Activated naive CD8-positive, alpha-beta T cell treated with anti-CD3 and anti-CD28 coated beads, Interleukin-2, amount 50 U/mL, for 16 hours (primary cell): ENCODE data around the gene OTOA.
"Not testable (repeated sequence)": the region's sequence is repeated elsewhere in the genome, so short reads cannot be mapped to it uniquely, and the experiment has no call there.

Experiments used
- DNase-seq: peaks from one replicate; pipeline ENCODE4 v3.0.0-alpha.2; 2020; ENCODE audit warnings: low read depth, low spot score

The OTOA gene

DNA sequence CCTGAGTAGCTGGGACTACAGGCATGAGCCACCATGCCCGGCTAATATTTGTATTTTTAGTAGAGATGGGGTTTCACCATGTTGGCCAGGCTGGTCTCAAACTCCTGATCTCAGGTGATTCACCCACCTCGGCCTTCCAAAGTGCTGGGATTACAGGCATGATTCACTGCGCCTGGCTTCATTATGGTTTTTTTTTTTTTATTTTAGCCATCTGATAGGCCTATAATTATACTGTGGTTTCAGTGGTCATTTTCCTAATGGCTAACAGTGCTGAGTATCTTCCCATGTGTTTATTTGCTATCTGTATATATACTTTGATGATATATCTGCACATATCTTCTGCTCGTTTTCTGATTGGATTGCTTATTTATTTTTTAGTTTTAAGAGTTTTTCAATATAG lies 10.7 kb downstream of the OTOA start:
- not testable (repeated sequence) for DNase-seq

DNA sequence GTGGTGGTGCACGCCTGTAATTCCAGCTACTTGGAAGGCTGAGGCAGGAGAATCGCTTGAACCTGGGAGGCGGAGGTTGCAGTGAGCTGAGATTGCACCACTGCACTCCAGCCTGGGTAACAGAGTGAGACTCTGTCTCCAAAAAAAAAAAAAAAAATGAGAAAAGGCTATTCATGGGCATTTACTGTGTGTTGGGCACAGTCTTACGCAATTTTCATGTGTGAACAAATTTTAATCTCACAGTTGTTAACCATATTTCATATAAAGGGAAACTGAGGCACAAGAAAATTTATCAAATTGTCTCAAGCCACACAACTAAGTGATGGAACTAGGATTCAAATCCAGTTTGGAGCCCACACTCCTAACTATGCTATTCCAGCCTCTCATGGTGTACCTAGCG lies 16.9 kb downstream of the OTOA start:
- DNase-seq: not testable (repeated sequence)

DNA sequence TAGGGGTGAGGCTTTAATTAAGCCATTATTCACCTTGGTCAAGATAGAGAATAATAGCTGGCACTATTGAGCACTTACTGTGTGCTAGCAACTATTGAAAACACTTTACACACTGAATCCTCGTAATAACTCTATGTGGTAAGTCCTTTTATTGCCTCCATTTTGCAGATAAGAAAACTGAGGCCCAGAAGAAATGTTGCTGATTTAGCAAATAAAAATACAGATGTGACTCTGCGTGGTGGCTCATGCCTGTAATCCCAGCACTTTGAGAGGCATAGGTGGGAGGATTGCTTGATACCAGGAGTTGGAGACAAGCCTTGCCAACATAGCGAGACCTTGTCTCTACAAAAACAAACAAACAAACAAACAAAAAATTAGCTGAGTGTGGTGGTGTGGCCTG lies 19.4 kb downstream of the OTOA start:
- no peak for DNase-seq

DNA sequence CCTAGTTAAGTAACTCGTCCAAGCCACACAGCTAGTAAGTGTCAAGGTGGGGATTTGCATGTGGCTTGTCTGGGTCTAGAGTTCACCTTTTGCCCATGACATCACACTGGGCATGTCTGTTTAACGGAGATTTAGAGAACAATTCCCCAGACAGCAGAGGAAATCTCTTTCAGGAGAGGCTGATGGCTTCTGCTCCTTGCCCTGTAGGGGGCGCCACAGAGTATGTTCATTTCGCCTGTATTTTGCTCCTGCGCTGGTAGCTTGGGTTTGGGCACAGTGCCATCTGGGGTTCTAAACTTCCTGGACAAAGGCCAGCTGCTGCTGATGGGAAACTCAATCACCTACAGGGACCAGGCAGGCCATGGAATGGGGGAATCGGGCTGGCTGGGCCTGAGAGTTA lies 20.4 kb downstream of the OTOA start:
- DNase-seq: no peak

DNA sequence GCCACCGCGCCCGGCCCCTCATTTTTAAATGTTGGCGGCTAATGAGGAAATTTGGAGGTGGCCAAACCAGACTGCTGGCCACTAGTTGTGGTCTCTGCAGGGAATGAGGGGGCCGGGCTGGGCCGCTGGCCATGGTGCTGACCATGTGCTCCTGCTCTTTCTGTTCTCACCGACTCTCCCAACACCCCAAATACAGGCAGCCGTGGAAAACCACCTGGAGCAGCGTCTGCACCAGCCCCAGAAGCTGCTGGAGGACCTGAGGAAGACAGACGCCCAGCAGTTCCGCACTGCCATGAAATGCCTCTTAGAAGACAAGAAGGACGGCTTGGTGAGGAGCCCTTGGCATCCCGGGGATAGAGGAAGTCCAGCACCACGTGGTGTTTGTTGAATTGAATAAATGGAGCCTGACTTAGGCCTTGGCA lies 21.3 kb downstream of the OTOA start:
- DNase-seq: no peak

DNA sequence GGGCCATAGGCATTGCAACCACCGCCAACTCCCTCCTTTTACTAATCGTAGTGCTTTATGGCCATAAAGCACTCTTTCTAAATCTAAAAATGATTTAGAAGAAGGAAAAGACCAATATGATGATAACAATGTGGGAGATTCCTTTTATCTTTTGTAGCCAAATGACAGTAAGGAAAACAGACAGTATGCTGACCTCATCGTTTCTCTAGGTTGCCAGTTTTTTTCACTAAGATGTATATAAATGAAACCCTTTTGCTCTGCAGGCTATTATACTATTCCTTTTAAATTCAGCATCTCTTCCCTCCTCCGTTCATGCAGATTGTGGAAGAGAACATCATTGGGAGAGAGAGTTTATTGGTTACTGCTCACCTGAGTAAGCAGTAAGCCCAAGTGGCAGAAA lies 25.3 kb downstream of the OTOA start:
- DNase-seq: no peak

DNA sequence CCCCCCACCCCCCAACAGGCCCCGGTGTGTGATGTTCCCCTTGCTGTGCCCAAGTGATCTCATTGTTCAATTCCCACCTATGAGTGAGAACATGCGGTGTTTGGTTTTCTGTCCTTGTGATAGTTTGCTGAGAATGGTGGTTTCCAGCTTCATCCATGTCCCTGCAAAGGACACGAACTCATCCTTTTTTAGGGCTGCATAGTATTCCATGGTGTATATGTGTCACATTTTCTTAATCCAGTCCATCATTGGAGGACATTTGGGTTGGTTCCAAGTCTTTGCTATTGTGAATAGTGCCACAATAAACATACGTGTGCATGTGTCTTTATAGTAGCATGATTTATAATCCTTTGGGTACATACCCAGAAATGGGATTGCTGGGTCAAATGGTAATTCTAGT lies 27.2 kb downstream of the OTOA start:
- not testable (repeated sequence) for DNase-seq

DNA sequence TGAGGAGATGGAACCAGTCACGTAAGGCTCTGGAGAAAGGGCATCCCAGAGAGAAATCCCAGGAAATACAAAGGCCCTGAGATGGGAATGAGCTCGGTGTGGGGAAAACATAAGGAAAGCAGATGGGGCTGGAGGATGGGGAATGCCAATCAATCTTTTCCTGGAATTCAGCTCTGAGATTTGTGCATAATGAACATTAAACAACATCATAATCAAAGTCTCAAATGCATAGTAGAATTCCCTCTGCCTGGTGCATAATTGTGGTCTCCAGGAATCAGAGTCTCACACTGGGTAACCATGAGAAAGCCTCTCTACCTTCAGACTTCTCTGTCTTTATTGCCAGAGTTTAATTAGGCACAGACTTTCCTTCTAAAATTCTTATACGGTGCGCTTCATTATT lies 30.8 kb downstream of the OTOA start:
- DNase-seq: no peak

DNA sequence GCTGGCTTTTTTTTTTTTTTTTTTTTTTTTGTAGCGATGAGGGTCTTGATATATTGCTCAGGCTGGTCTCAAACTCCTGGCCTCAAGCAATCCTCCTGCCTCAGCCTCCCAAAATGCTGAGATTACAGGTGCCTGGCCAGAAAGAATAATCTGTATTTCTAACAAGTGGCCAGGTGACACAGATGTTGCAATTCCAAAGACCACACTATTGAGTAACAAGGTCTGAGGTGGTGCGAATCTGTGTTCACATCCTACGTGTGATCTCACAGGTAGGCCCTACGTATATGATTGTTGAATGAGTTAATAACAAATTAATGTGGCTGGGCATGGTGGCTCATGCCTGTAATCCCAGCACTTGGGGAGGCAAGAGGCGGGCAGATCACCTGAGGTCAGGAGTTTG lies 33.3 kb downstream of the OTOA start:
- DNase-seq: no peak

DNA sequence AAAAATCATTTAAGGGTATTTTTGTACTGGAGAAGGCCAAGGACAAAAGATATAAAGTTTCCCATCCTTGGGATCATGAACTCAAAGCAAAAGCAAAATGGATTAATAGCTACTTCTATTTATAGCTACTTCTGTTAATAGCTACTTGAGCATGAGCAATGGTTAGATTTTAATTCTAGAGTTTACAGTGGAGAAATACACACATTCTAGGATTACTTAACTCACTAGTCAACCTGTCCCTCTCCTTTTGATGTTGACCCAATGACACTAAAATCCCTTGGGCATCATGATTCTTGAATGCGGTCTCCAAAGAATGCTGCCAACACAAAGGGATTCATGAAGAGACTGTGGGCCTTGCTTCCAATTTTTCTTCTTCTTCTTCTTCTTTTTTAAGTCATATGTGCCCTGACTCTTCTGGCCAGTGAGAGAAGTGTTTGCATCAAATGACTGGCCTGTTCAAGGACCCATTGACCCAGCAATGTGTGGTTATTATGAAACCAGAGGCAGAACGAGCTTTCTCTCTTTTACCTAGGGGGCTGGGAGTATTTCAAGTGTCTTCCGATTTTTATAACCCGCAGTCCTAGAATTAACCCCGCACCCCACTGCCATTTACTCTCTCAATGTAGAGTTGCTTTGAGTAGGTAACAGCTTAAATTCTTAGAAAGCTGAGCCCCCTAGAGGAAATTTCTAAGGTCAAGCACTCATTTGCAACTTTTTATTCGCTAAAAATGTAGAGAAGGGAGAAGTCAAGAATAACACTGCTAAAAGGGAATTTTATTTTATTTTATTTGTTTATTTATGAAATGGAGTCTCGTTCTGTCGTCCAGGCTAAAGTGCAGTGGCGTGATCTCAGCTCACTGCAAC lies 34.6 kb downstream of the OTOA start:
- no peak for DNase-seq

DNA sequence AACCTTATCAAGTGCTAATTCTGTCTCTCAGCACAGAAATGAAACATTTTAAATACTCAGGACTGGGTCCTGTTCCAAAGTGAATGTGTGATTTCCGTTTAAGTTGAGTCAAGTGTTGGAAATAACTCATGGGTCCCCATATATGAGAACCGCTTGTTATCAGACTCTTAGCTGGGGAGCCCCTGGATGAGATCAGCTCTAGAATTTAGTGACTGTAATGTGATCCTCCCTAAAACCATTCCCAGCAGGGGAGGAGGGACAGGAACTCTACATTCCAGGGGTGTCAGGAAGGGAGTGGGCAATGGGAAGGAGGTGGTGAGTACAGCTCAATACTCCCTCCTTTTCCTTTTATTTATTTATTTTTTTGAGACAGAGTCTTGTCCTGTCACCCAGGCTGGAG lies 37.5 kb downstream of the OTOA start:
- no peak for DNase-seq

DNA sequence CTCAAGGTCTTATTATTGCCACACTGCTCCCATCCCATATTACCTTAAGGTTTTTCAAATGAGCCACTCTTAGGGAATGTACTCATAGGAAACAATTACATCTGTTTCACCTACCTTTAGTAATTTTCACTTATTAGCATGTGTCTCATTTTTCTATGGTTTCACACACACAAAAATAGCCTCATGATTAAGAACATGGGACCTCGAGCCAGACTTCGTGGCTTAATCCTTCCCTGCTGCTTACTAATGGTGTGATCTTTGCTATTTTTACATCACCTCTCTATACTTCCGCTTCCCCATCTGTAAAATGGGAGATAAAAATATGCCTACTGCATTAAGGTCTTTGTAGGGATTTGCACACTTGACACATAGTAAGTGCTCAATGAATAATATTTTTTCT lies 38.5 kb downstream of the OTOA start:
- DNase-seq: no peak

DNA sequence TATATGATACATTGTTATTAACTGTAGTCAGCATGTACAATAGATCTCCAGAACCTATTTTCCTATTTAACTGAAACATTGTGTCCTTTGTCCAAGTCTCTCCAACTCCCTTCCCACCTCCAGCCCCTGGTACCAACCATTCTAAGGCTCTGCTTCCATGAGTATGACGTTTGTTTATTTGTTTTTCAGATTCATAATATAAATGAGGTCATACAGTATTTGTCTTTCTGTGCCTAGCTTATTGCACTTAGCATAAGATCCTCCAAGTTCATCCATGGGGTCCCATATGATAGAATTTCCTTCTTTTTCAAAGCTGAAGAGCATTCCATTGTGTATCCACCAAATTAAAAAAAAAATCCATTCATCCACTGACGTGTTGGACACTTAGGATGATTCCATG lies 39.4 kb downstream of the OTOA start:
- DNase-seq: no peak

DNA sequence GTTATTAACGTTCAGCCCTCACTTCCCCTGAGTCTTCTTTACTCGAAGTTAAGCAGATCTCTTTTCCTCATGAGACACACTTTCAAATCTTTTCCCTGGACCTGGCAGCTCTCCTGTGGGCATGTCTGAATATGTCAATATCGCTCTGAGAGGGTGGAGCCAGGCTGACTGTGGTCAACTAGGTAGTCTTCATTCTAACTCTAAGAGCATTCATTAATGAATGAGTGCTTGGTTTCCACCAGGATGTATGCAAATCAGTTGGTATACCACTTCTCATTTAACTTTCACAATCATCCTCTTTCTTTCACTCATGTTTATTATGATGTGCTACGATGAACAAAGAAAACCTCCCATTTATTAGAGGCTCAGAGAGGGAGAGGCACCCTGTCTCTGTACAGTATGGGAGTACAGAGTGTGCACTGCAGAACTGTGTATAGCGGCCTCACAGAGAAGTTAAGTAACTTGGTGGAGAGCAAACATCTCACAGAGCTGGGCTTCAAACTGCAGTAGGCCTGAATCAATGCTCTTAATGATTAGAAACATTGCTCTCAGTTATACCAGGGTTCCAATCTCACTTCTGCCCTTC lies 39.9 kb downstream of the OTOA start:
- no peak for DNase-seq

DNA sequence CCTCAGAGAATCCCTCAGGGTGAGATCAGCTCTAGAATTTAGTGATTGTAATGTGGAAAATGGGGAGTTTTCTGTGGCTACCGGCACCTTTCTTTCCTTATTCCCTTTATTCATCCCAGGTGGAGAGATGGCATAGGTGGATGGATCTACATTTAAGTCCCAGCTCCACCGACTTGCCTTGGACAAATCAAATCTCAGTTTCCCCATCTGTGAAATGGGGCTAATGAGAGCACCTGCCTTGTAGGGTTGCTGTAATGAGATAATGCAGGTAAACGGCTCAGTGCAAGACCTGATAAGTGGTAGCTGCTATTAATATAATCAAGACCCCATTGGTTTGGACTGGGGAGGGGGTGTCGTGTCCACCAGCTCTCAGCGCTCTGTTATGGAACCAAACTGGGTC lies 40.5 kb downstream of the OTOA start:
- no peak for DNase-seq

DNA sequence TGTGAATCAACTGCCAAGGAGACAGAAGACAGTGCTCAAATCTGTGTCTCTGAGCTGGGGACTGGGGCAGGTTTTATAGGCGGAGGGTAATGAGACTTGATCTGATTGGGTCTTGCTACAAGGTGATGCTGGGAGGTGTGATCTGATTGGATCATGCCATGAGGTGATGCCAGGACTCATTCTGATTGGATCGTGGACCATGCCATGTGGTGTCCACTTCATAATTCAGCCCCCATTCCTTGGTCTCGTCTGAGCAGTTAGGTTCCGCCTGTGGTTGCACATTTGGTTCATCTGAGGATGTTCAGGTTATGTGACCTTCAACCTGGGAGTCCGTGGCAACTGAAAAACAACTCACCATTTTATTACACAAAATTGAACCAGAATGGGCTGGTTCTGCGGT lies 41.0 kb downstream of the OTOA start:
- DNase-seq: no peak

DNA sequence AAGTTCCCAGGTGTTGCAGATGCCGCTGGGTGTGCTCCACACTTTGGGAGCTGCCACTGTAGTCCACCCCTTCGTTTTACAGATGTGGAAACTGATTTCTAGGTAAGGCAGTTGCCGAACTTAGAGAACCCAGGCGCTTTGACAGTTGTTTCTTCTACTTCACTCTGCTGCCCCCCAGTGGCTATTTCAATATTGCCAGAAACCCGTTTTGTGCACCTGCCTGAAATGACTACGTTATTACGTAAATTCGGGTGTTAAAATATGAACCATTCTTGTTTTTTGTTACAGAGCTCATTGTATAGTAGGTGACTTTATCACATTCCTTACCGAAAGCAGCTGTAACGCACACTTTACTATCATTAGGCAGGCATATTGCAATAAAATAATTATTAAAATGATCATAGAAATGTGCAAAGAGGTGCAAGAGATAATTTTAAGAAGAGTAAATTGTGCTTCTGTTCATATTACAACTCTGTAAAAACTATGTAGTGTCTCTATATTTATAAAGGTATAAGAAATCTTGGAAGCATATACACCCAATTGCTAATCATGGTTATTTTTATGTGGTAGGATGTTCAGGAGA lies 44.9 kb downstream of the OTOA start:
- DNase-seq: peak; percentile 71

DNA sequence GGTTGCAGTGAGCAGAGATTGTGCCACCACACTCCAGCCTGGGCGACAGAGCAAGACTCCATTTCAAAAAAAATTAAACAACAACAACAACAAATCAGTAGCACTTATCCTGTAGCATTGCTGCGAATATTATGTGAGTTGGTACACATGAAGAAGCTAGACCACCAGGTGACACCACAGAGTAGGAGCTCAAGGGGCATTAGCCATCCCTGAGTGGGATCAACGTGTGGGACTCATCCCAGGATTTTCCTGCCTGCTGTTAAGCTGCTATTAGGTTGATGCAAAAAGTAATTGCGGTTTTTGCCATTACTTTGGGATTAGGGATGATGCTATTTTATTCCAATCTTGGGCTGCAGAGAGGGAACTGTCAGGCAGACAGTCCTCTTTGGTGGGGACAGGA lies 47.2 kb downstream of the OTOA start:
- DNase-seq: no peak

DNA sequence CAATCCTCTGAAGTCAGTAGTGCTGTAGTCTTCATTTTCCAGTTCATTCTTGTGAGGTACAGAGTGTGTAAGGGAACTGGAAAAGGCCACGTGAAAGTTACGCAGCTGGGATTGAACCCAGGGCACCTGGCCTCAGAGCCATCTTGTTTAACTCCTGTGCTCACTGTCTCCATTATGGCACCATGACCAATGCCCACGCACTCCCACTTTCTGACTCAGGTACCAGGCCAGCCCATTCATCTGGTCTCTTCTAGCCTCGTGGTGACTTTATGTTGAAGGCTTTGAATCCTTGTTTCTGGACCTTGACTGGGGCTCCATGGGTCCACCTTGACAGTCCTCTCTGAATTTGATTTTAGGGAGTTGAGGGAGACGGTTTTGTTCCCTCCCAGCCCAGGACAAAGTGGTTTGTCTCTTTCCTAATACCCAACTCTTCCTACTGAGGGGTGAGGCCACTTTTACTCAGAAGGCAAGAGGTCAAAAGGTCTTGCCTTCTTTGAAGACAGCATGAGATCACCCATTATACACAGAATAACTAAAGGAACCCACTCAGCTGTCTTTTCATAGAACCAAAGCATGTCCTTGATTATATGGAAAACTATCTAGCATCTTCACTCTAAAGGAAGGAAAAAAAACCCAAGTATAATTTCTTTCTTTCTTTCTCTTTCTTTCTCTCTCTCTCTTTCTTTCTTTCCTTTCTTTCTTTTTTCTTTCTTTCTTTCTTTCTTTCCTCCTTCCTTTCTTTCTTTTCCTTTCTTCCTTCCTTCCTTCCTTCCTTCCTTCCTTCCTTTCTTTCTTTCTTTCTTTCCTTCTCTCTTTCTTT lies 50.0 kb downstream of the OTOA start:
- DNase-seq: no peak

DNA sequence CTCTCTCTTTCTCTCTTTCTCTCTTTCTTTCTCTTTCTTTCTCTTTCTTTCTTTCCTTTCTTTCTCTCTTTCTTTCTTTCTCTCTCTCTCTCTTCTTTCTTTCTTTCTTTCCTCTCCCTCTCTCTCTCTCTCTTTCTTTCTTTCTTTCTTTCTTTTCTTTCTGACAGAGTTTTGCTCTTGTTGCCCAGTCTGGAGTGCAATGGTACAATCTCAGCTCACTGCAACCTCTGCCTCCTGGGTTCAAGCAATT lies 50.5 kb downstream of the OTOA start:
- DNase-seq: not testable (repeated sequence)

DNA sequence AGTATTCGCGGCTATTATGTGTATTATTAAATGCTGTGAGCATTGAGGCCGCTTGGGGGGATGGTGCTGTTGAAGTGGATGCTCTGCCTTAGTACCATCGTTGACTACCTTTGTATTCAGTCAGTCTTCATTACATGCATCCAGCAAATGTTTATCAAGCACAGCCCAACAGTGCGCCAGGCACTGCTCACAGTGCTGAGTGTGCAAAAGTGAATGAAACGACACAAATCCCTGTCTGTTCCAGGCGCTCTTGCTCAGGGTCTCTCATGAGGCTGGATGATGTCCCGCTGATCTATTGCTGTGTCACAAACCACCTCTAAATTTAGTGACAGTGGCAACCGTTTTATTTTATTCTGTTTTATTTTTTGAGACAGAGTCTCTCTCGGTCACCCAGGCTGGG lies 53.8 kb downstream of the OTOA start:
- no peak for DNase-seq

DNA sequence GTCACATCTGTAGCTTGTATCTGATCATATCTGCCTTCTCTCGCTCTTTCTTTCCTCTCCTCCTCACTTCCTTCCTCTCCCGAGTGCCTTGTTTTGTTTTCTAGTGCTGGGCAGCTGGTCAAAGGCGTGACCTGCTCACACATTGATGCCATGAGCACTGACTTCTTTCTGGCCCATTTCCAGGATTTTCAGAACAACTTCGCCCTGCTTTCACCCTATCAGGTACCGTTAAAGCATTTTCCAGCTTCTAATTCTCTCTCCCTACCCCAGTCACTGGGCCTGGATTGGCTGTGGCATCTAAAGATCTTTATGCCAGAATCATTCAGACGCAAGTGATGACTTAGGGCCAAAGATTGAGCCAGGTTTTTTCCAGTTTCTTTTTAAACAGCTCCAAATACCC lies 55.5 kb downstream of the OTOA start:
- DNase-seq: no peak

DNA sequence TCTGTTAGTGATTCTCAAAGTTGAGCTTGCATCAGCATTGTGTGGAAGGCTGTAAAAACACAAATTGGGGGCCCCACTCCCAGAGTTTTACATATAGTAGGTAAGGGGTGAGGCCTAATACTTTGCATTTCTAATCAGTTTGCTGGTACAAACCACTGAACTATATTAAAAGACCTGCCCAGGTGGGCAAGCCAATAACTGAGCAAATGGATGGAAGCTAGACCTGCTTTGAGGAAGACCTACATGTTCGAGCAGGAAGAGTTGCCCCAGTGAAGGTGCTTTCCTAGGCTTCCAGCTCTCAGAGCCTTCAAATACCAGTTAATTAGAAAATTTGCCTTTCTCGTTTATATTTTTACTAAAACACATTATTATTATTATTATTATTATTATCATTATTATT lies 56.8 kb downstream of the OTOA start:
- no peak for DNase-seq
